A673 (cell line): Measurements from ENCODE around the gene PASK. TPM values are rescaled to one million over a fixed set of nuclear protein-coding genes. Genes with fewer than 3 reads are reported as not detected.

ENCODE experiments used
- BruUV-seq: library from RNA; stranded (reverse); fragments of 400-500 nt; replicated peaks from 2 replicates; lab custom pipeline; 2021; lab: Mats Ljungman, UMichigan
- CTCF ChIA-PET: fragments of 300-600 bp; sonication (Branson Sonifier 250); formaldehyde crosslinking; loops from one replicate; lab custom pipeline; 2022; ENCODE audit warnings: antibody characterized with exemption; lab: Charles Lee
- POLR2A ChIA-PET: fragments of 300-600 bp; sonication (Branson Sonifier 250); formaldehyde crosslinking; loops from one replicate; lab custom pipeline; 2022; ENCODE audit warnings: antibody characterized with exemption; ENCODE audit not compliant: low non-redundant PET; lab: Charles Lee
- DNase-seq: peaks from one replicate; pipeline ENCODE4 v3.0.0-alpha.2; 2015; ENCODE audit warnings: low spot score
- H3K27ac ChIP-seq: fragments of 200-600 bp; sonication (generic); 2 replicates; pipeline ENCODE4 v1.5.1; 2016; ENCODE audit warnings: mixed run types, low read depth, mild to moderate bottlenecking, mixed read lengths, antibody characterized with exemption, low read length; ENCODE audit not compliant: poor library complexity, severe bottlenecking
- H3K27me3 ChIP-seq: fragments of 200-600 bp; sonication (generic); replicated peaks from 2 replicates; pipeline ENCODE4 v1.6.1; 2017; ENCODE audit warnings: mixed run types, low read depth, mild to moderate bottlenecking, mixed read lengths, antibody characterized with exemption, low read length; ENCODE audit not compliant: insufficient read depth, poor library complexity
- H3K36me3 ChIP-seq: fragments of 200-600 bp; sonication (generic); 2 replicates; pipeline ENCODE4 v1.6.1; 2016; ENCODE audit warnings: mixed run types, mild to moderate bottlenecking, mixed read lengths, antibody characterized with exemption, low read length; ENCODE audit not compliant: insufficient read depth, poor library complexity, severe bottlenecking
- H3K4me1 ChIP-seq: fragments of 200-600 bp; sonication (generic); 2 replicates; pipeline ENCODE4 v1.6.1; 2017; ENCODE audit warnings: mixed run types, mild to moderate bottlenecking, mixed read lengths, antibody characterized with exemption, low read length; ENCODE audit not compliant: insufficient read depth, poor library complexity, severe bottlenecking
- H3K4me3 ChIP-seq: fragments of 200-600 bp; sonication (generic); 2 replicates; pipeline ENCODE4 v1.5.1; 2016; ENCODE audit warnings: low read depth, mixed run types, mild to moderate bottlenecking, mixed read lengths, low read length; ENCODE audit not compliant: poor library complexity, severe bottlenecking
- H3K9me3 ChIP-seq: fragments of 200-600 bp; sonication (generic); 2 replicates; pipeline ENCODE4 v1.6.1; 2016; ENCODE audit warnings: mixed run types, low read depth, mild to moderate bottlenecking, mixed read lengths, antibody characterized with exemption, low read length; ENCODE audit not compliant: poor library complexity, severe bottlenecking
- CTCF ChIP-seq: fragments of 300-800, 200-600 bp; sonication (generic); conservative IDR thresholded peaks from 2 replicates; pipeline ENCODE4 v1.5.1; 2017; ENCODE audit warnings: low read depth, mild to moderate bottlenecking, antibody characterized with exemption, low read length, moderate library complexity, mixed read lengths
- EZH2 ChIP-seq: fragments of 200-600 bp; sonication (generic); IDR thresholded peaks from 2 replicates; pipeline ENCODE4 v1.6.1; 2017; ENCODE audit warnings: borderline replicate concordance, low read depth, mild to moderate bottlenecking, mixed read lengths, antibody characterized with exemption, low read length; ENCODE audit not compliant: poor library complexity, severe bottlenecking
- intact Hi-C: fragments of 100-400 bp; cut with micrococcal nuclease; formaldehyde crosslinking; loops from one replicate; pipeline ENCODE4 v1.10.0; 2022; ENCODE audit not compliant: unreplicated experiment
- total RNA-seq: library from RNA; stranded (reverse); gene quantifications from 2 replicates; pipeline ENCODE4 v1.2.3, GENCODE V29; 2021

Gene PASK
- total RNA-seq, 1 experiment from 2014 or later = 59.4 TPM

GRCh38 chr2:241149925-241150659 is 820 bp upstream of the PASK start, which contains the start of gene PPP1R7:
Gene PPP1R7 (plus strand): TSS chr2:241150467. CDS start chr2:241150496, 29 bp downstream.
- peak within 1 kb of the TSS; percentile 77 for H3K27ac ChIP-seq

GRCh38 chr2:241149675-241149924 is 328 bp upstream of the PASK start:
- Histone ChIP-seq H3K27me3 (no peaks in the 10 kb centered on the region), H3K4me1 (no peaks in the 10 kb centered on the region), H3K4me3 (peak overlapping the region; percentile 96), H3K9me3 (no peaks in the 10 kb centered on the region), H3K36me3 (no peaks in the 10 kb centered on the region), H3K27ac (peak overlapping the region; percentile 77)
- no peak for TF ChIP-seq EZH2
- TF ChIP-seq CTCF = no peak
- intact Hi-C loops = no loop called here
- no TSS peak for BruUV-seq
- POLR2A ChIA-PET = interaction anchor here (0.5 to 0.9 kb wide), 2 partner anchors 46 to 537 kb away, joined by 5 to 9 read pairs; partner anchors contain the start of gene DTYMK
- no peak for DNase-seq
- CTCF ChIA-PET = interaction anchor here (1.4 kb wide), 1 partner anchor 235 kb away, joined by 6 read pairs; no protein-coding TSS in a partner anchor

More at GRCh38 chr2:241149925-241150659, 820 bp upstream of the PASK start, which contains the start of gene PPP1R7:
- Histone ChIP-seq H3K36me3 (peaks cover 4% of the 10 kb centered on the region), H3K27me3 (no peaks in the 10 kb centered on the region), H3K9me3 (no peaks in the 10 kb centered on the region), H3K4me3 (peak within 1 kb of the TSS; percentile 96), H3K4me1 (no peaks in the 10 kb centered on the region)
- intact Hi-C loops = no loop called here
- POLR2A ChIA-PET = interaction anchor here (0.5 to 0.9 kb wide), 2 partner anchors 46 to 537 kb away, joined by 5 to 9 read pairs; partner anchors contain the start of gene DTYMK
- no TSS peak for BruUV-seq
- peak; percentile 98 for DNase-seq
- CTCF ChIA-PET = interaction anchor here (1.4 kb wide), 1 partner anchor 235 kb away, joined by 6 read pairs; no protein-coding TSS in a partner anchor
- TF ChIP-seq CTCF = no peak
- TF ChIP-seq EZH2 = no peak

- Histone ChIP-seq H3K9me3 (no peaks in the 10 kb centered on the region), H3K27ac (peak overlapping the region; percentile 77), H3K4me3 (peak overlapping the region; percentile 96), H3K36me3 (no peaks in the 10 kb centered on the region), H3K4me1 (no peaks in the 10 kb centered on the region), H3K27me3 (no peaks in the 10 kb centered on the region)
- TF ChIP-seq EZH2 (no peak), CTCF (no peak)
- no peak for DNase-seq
- intact Hi-C loops = no loop called here
- ChIA-PET POLR2A (no interaction called here), CTCF (no interaction called here)
- TSS peak; percentile 42 for BruUV-seq
These were observed 1.0 kb downstream of the PASK start for GRCh38 chr2:241148239-241148638.
